HEK293 (cell line): ENCODE data around the gene DGKZ.

Experiments
- CTCF ChIA-PET: fragments of 350-600 bp; formaldehyde crosslinking; extraction: SDS; loops from one replicate; lab custom pipeline; 2021; ENCODE audit warnings: antibody characterized with exemption; lab: Yijun Ruan, JAX
- POLR2A ChIA-PET: fragments of 300-600 bp; formaldehyde crosslinking; extraction: SDS; loops from one replicate; lab custom pipeline; 2020; ENCODE audit warnings: antibody characterized with exemption, inconsistent platforms; lab: Yijun Ruan, JAX
- H3K27ac ChIP-seq: fragments of 200-500 bp; sonication (Bioruptor generic); 2 replicates; pipeline ENCODE4 v1.5.1; 2014; ENCODE audit warnings: low read depth, low read length, control low read depth, inconsistent platforms; ENCODE audit errors: extremely low read depth
- H3K36me3 ChIP-seq, 2 experiments: fragments of 200-500 bp in 1 of 2; sonication (Bioruptor generic) in 1 of 2; 1 replicate in 1 of 2; 2 replicates in 1 of 2; pipeline ENCODE4 v1.5.1; 2014 to 2017; ENCODE audit warnings: inconsistent platforms in 2 of 2, low read length in 2 of 2; ENCODE audit not compliant: control insufficient read depth in 2 of 2, insufficient read depth in 1 of 2
- H3K4me1 ChIP-seq: fragments of 200-500 bp; sonication (Bioruptor generic); 2 replicates; pipeline ENCODE4 v1.5.1; 2014; ENCODE audit warnings: mild to moderate bottlenecking, low read length, inconsistent platforms; ENCODE audit not compliant: control insufficient read depth, insufficient read depth
- H3K4me3 ChIP-seq: 2 replicates; pipeline ENCODE4 v1.5.1; 2011; ENCODE audit warnings: low read depth, mild to moderate bottlenecking, control low read depth, low read length, moderate library complexity
- H3K9me3 ChIP-seq: fragments of 200-500 bp; sonication (Bioruptor generic); 2 replicates; pipeline ENCODE4 v1.5.1; 2014; ENCODE audit warnings: low read depth, low read length, inconsistent platforms; ENCODE audit not compliant: control insufficient read depth, insufficient read depth
- HOXC10 ChIP-seq: sonication (generic); formaldehyde crosslinking; IDR thresholded peaks from 2 replicates; pipeline ENCODE4 v1.8.1; 2023; ENCODE audit warnings: mild to moderate bottlenecking, missing genetic modification reagents
- MEIS1 ChIP-seq: sonication (generic); formaldehyde crosslinking; IDR thresholded peaks from 2 replicates; pipeline ENCODE4 v1.8.1; 2022; ENCODE audit warnings: missing genetic modification reagents, mild to moderate bottlenecking, borderline replicate concordance
- SCRT1 ChIP-seq: fragments of 450-650 bp; formaldehyde crosslinking; IDR thresholded peaks from 2 replicates; pipeline ENCODE4 v1.5.1; 2016; ENCODE audit warnings: missing biosample characterization, missing genetic modification characterization, borderline replicate concordance
- SP2 ChIP-seq: fragments of 450-650 bp; formaldehyde crosslinking; IDR thresholded peaks from 2 replicates; pipeline ENCODE4 v1.5.1; 2016; ENCODE audit warnings: missing biosample characterization, missing genetic modification characterization
- ZBTB8A ChIP-seq: fragments of 450-650 bp; formaldehyde crosslinking; IDR thresholded peaks from 2 replicates; pipeline ENCODE4 v1.5.1; 2016; ENCODE audit warnings: missing biosample characterization, missing genetic modification characterization
- ZFP37 ChIP-seq: fragments of 450-650 bp; formaldehyde crosslinking; IDR thresholded peaks from 2 replicates; pipeline ENCODE4 v1.5.1; 2016; ENCODE audit warnings: missing biosample characterization, missing genetic modification characterization
- ZNF121 ChIP-seq: fragments of 450-650 bp; formaldehyde crosslinking; IDR thresholded peaks from 2 replicates; pipeline ENCODE4 v1.5.1; 2016; ENCODE audit warnings: missing biosample characterization, missing genetic modification characterization
- ZNF138 ChIP-seq: fragments of 450-650 bp; formaldehyde crosslinking; IDR thresholded peaks from 2 replicates; pipeline ENCODE4 v1.5.1; 2016; ENCODE audit warnings: missing biosample characterization, missing genetic modification characterization, borderline replicate concordance
- ZNF169 ChIP-seq: fragments of 450-650 bp; formaldehyde crosslinking; IDR thresholded peaks from 2 replicates; pipeline ENCODE4 v1.5.1; 2016; ENCODE audit warnings: missing biosample characterization, missing genetic modification characterization
- ZNF19 ChIP-seq: fragments of 450-650 bp; formaldehyde crosslinking; IDR thresholded peaks from 2 replicates; pipeline ENCODE4; 2016; ENCODE audit warnings: missing biosample characterization, missing genetic modification characterization, low read depth
- ZNF350 ChIP-seq: fragments of 450-650 bp; formaldehyde crosslinking; IDR thresholded peaks from 2 replicates; pipeline ENCODE4 v1.5.0; 2017; ENCODE audit warnings: missing biosample characterization, mild to moderate bottlenecking, missing genetic modification characterization
- ZNF394 ChIP-seq: fragments of 450-650 bp; formaldehyde crosslinking; IDR thresholded peaks from 2 replicates; pipeline ENCODE4 v1.5.1; 2016; ENCODE audit warnings: missing biosample characterization, missing genetic modification characterization, mild to moderate bottlenecking, moderate library complexity, borderline replicate concordance
- ZNF558 ChIP-seq: fragments of 450-650 bp; formaldehyde crosslinking; IDR thresholded peaks from 2 replicates; pipeline ENCODE4 v1.5.1; 2016; ENCODE audit warnings: missing biosample characterization, missing genetic modification characterization
- ZNF623 ChIP-seq: fragments of 450-650 bp; formaldehyde crosslinking; IDR thresholded peaks from 2 replicates; pipeline ENCODE4 v1.5.1; 2016; ENCODE audit warnings: missing biosample characterization, missing genetic modification characterization
- ZNF747 ChIP-seq: fragments of 450-650 bp; formaldehyde crosslinking; IDR thresholded peaks from 2 replicates; pipeline ENCODE4 v1.5.1; 2016; ENCODE audit warnings: missing biosample characterization, missing genetic modification characterization
- ZNF76 ChIP-seq: fragments of 450-650 bp; formaldehyde crosslinking; IDR thresholded peaks from 2 replicates; pipeline ENCODE4; 2016; ENCODE audit warnings: low read depth, missing biosample characterization, missing genetic modification characterization, borderline replicate concordance
- TF ChIP-seq, protein P1 (sequence below): fragments of 450-650 bp; formaldehyde crosslinking; IDR thresholded peaks from 2 replicates; pipeline ENCODE4 v1.5.1; 2016; ENCODE audit warnings: missing biosample characterization, missing genetic modification characterization
- TF ChIP-seq, protein P2 (sequence below): fragments of 450-650 bp; formaldehyde crosslinking; IDR thresholded peaks from 2 replicates; pipeline ENCODE4 v1.5.1; 2016; ENCODE audit warnings: missing biosample characterization, missing genetic modification characterization
- TF ChIP-seq, protein P3 (sequence below): fragments of 450-650 bp; formaldehyde crosslinking; IDR thresholded peaks from 2 replicates; pipeline ENCODE4 v1.5.1; 2016; ENCODE audit warnings: missing biosample characterization, missing genetic modification characterization

DGKZ gene

DNA sequence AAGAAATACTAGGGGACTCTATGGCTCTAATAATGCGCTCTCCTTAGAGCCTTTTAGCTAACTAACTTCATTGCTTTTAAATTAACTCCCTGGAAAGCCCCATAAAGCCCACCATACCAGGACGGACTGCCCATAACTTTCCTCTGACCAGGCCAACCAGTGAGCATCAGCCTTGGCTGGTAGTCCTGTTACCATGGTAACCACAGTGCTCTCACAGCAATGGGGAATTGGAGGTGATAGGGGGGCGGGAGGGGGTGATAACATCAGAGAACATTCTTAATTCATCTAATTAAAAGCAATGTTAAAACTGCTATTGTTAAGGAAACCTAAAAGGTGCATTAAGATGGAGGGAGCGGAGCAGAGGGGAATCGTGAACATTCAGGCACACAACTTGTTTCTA, 71.5 kb downstream of the DGKZ start:
- H3K9me3 ChIP-seq: no peaks in the 10 kb centered on the region
- H3K4me1 ChIP-seq: peaks cover 8% of the 10 kb centered on the region; the same call in 1 of the 2 replicates
- peaks cover 0 to 59% of the 10 kb centered on the region in 2 experiments; a peak in 1 of 3 replicates for H3K36me3 ChIP-seq
- H3K27ac ChIP-seq: no peak overlapping the region
- ChIA-PET CTCF (interaction anchor here (0.6 to 1.5 kb wide), 4 partner anchors 8 to 111 kb away, joined by 3 to 6 read pairs (median 3); no protein-coding TSS in a partner anchor), POLR2A (no interaction called here)
- no peak for TF ChIP-seq HOXC10 (CRISPR knock-in tag)
- no peak overlapping the region for H3K4me3 ChIP-seq

DNA sequence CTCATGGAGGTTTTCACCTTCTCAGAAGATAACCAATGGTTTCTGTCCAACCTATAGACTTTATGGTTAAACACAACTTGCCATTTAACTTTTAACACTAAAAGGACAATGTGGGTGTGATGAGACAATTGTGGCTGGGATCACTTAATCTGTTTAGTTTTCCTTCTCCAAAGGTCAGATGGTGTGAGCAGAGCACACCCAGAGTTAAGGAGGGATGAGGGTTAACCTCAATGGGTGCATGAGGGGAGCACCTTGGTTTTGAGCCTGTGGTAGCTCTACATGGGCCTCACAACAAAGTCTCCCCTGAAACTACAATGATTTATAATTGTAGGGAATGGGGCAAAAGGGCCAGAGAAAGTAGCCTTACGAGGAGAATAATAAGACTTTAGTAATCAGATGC, 73.2 kb downstream of the DGKZ start:
- no peak overlapping the region for H3K27ac ChIP-seq
- ChIA-PET POLR2A (no interaction called here), CTCF (interaction anchor here (1.5 kb wide), 1 partner anchor 109 kb away, joined by 6 read pairs; no protein-coding TSS in a partner anchor)
- TF ChIP-seq, protein P1, sequence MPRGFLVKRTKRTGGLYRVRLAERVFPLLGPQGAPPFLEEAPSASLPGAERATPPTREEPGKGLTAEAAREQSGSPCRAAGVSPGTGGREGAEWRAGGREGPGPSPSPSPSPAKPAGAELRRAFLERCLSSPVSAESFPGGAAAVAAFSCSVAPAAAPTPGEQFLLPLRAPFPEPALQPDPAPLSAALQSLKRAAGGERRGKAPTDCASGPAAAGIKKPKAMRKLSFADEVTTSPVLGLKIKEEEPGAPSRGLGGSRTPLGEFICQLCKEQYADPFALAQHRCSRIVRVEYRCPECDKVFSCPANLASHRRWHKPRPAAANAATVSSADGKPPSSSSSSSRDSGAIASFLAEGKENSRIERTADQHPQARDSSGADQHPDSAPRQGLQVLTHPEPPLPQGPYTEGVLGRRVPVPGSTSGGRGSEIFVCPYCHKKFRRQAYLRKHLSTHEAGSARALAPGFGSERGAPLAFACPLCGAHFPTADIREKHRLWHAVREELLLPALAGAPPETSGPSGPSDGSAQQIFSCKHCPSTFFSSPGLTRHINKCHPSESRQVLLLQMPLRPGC (tag by site-specific recombination): no peak
- TF ChIP-seq, protein P2, sequence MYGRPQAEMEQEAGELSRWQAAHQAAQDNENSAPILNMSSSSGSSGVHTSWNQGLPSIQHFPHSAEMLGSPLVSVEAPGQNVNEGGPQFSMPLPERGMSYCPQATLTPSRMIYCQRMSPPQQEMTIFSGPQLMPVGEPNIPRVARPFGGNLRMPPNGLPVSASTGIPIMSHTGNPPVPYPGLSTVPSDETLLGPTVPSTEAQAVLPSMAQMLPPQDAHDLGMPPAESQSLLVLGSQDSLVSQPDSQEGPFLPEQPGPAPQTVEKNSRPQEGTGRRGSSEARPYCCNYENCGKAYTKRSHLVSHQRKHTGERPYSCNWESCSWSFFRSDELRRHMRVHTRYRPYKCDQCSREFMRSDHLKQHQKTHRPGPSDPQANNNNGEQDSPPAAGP (tag by site-specific recombination): no peak
- no peak for TF ChIP-seq ZNF121 (tag by site-specific recombination)
- no peak for TF ChIP-seq ZNF19 (tag by site-specific recombination)
- TF ChIP-seq ZNF350: no peak
- TF ChIP-seq MEIS1 (CRISPR knock-in tag): no peak
- TF ChIP-seq ZNF76 (tag by site-specific recombination): no peak
- TF ChIP-seq ZNF623: no peak
- no peak for TF ChIP-seq ZNF138 (tag by site-specific recombination)
- TF ChIP-seq SCRT1: no peak
- no peak for TF ChIP-seq ZBTB8A (tag by site-specific recombination)
- no peak for TF ChIP-seq ZNF747
- TF ChIP-seq ZFP37 (tag by site-specific recombination): no peak
- no peak for TF ChIP-seq ZNF394 (tag by site-specific recombination)
- TF ChIP-seq ZNF169 (tag by site-specific recombination): no peak
- no peak for TF ChIP-seq ZNF558 (tag by site-specific recombination)
- TF ChIP-seq, protein P3, sequence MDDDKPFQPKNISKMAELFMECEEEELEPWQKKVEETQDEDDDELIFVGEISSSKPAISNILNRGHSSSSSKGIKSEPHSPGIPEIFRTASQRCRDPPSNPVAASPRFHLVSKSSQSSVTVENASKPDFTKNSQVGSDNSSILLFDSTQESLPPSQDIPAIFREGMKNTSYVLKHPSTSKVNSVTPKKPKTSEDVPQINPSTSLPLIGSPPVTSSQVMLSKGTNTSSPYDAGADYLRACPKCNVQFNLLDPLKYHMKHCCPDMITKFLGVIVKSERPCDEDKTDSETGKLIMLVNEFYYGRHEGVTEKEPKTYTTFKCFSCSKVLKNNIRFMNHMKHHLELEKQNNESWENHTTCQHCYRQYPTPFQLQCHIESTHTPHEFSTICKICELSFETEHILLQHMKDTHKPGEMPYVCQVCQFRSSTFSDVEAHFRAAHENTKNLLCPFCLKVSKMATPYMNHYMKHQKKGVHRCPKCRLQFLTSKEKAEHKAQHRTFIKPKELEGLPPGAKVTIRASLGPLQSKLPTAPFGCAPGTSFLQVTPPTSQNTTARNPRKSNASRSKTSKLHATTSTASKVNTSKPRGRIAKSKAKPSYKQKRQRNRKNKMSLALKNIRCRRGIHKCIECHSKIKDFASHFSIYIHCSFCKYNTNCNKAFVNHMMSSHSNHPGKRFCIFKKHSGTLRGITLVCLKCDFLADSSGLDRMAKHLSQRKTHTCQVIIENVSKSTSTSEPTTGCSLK (tag by site-specific recombination): no peak
- TF ChIP-seq SP2 (tag by site-specific recombination): no peak
- H3K36me3 ChIP-seq: peaks cover 0 to 41% of the 10 kb centered on the region in 2 experiments; a peak in 1 of 3 replicates
- H3K4me3 ChIP-seq: no peak overlapping the region
- 0 out of 2 replicates have a peak, but pooled peaks cover 5% of the 10 kb centered on the region for H3K4me1 ChIP-seq
- no peaks in the 10 kb centered on the region for H3K9me3 ChIP-seq
